EL (cell line): ENCODE measurements around the gene LYZL6.
"Not testable (repeated sequence)": the region's sequence is repeated elsewhere in the genome, so short reads cannot be mapped to it uniquely, and the experiment has no call there.

Experiments
- DNase-seq: peaks from one replicate; pipeline ENCODE4 v3.0.0-alpha.2; 2016

Gene LYZL6

DNA sequence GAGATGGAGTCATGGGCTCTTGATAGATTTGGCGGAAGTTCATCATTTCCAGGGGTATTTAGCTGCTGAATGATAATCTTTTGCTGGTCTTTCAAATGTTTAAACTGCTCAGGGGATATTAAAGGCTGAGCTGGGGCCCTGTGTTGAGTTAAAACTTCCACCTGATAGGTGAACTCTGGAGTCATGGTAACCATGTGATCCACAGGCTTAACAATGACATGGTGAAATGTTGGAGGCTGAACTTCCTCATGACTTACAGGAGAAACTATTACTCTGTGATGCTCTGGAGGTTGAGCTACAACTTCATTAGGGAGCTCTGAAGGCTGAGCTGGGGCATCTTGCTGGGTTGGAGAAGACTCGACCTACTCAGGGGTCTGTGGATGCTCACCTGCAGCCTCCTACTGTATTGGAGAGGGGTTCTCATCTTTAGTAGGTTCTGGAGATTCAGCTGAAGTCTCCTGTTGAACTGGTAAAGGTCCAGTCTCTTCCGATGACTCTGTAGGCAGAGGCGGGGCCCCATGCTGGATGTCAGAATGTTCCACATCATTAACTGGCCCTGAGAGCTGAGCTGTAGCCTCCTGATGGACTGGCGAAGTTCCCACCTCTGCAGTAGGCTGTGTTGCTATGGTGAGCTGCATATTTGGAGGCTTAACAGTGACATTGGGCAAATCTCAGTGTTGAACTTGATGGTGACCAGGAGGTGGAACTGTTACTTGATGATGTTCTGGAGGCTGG, 37.2 kb downstream of the LYZL6 start:
- DNase-seq, result peak; percentile 48

DNA sequence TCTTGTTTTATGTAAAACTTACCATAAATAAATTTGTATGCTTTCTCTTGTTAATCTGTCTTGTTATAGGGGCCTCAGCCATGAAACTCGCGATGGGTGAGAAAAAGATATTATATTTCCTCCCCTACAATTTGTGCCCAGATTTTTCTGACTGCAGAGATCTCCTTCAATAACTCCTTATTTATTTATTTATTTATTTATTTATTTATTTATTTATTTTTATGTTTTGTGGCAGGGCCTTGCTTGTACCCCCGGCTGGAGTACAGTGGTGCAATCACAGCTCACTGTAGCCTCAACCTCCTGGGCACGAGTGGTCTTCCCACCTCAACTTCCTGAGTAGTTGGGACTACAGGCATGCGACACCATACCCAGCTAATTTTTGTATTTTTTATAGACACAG, 40.1 kb downstream of the LYZL6 start:
- DNase-seq, result no peak

DNA sequence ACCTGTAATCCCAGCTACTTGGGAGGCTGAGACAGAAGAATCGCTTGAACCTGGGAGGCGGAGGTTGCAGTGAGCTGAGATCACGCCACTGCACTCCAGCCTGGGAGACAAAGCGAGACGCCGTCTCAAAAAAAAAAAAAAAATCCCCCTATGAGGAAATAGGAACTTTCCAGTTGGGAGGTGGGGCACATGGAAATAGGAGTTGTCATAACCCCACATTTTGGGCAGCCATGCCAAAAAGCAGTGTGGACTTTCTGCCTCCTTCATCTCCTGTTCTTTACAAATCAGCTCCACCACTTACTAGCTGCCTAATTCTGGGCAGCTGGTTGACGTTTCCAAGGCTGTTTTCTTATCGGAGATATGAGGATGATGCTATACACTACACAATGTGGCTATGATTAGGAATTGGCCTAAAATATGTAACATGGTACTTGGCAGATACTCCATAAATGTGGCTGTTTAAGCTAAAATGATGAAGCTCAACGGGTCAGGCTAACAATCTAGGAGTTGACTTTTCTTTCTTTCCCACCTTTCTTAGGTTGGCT, 41.8 kb downstream of the LYZL6 start:
- no peak for DNase-seq

- no peak for DNase-seq
Observed at GRCh38 chr17:35900708-35901480, 42.6 kb downstream of the LYZL6 start.

- DNase-seq, result no peak
Observed at GRCh38 chr17:35900280-35900679, 43.2 kb downstream of the LYZL6 start.

DNA sequence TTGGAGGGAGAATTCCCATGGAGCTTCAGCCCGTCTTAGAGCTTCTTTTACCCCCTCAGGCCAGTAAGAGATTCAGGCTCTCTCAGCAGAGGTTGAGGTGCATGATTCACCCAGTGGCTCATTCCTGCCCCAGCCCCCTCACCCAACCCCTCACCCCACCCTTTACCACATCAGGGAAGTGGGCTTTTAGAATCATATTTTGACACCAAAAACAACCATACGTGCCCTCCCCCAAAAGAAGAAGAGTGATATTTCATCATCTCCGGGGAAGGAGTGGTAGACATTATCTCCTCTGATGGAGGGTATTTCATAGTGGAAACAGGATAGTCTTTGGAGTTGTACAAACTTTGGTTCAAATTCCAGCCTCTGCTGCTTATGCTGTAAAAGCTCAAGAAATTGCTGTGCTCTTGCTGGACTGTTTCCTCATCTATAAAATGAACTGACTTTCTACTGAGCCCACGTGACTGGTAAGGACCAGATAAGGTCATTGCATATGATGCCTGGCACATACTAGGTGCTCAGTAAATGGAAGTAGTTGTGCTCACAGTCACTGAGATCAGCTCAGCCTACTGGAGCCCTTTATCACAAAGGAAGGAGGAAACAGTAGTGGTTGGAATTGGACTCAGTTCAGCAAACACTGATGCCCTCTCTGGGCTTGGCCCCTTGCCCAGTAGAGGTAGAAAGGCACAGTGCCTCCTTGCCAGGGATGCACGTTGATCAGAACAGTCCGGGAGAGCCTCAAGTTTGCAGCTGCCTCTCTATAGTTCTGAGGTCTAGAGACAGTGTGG, 45.0 kb downstream of the LYZL6 start:
- DNase-seq, result no peak

GRCh38 chr17:35897772-35898171, 45.7 kb downstream of the LYZL6 start:
- not testable (repeated sequence) for DNase-seq

- peak; percentile 23 for DNase-seq
Observed at GRCh38 chr17:35895636-35896587, 47.6 kb downstream of the LYZL6 start.

- DNase-seq, result no peak
Observed at GRCh38 chr17:35894206-35894605, 49.3 kb downstream of the LYZL6 start.

- no peak for DNase-seq
Observed at GRCh38 chr17:35893751-35894150, 49.8 kb downstream of the LYZL6 start.

- peak; percentile 45 for DNase-seq
Observed at GRCh38 chr17:35892091-35893035, 51.1 kb downstream of the LYZL6 start.

GRCh38 chr17:35891269-35891668, 52.2 kb downstream of the LYZL6 start:
- no peak for DNase-seq

DNA sequence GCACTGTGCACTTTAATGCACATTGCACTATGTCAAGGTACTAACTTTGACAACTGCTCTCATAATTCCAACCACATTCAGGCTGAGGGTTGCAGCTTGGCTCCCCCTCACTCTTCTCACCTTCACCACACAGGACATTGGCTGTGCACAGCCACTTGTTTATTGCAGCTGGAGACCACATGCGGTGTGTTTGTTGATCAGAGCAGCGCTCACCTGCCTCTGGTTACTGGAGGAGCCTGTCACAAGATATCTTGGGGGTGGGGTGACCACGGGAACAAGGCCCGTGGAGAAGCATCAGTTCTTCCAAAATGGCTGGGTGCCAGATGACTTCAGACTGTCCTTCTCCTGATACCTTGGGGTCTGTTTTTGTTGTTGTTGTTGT, 52.7 kb downstream of the LYZL6 start:
- DNase-seq, result no peak

DNA sequence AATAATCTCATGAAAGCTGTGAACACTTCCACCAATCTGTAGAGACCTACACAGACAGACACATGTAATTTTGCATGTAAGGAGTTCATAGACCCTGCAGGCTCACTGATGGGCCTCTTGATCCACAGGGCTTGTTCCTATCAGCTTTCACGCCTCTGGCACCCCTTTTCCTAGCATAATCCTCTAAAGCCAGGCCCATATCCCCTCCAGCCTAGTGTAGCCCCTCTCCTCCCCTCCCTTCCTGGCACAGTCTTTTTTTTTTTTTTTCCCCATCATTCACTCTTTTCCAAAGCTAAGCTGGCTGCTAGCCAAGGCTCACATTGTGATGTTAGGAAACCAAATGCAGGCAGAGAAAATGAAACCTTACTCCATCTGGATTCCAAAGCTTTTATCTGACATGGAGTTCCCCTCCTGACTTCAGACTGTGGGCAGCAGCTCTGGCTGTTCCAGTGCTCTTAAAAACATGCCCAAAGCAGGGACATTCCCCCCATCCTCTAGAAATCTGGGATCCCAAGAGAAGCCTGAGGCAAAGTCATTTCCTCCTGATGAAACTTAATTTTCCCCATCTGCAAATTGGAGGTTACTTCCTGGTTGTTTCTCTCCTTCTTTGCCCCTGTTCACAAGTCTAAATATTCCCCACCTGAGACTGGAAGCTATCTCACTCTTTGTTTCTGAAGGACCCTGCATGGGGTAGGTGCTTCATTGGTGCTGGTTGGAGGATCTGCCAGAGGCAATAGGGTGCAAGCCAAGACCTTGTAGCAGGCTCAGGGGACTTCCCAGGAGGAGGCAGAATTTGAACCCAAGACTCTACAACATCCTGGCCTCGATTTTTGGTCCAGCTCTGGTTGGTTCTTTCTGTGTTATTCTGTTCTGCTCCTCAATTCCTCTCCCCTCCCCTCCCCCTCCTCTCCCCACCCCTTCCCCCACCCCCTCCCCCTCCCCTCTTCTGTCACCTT, 53.4 kb downstream of the LYZL6 start:
- peak; percentile 64 for DNase-seq

GRCh38 chr17:35889241-35889640, 54.3 kb downstream of the LYZL6 start:
- DNase-seq, result no peak
